ENCODE results near the gene SERPINB1. TPM values are rescaled to one million over a fixed set of nuclear protein-coding genes. Genes with fewer than 3 reads are reported as not detected.

SERPINB1 gene
- total and polyA plus RNA-seq, 10 of the 15 experiments (the other 5 are each of a cell fraction or from before 2014, with no cell fraction given): 0.45 to 2.4 (median 0.83) TPM

- peak; percentile 90 for TF ChIP-seq RELB (IDR thresholded peaks at IDR 0.05; ENCODE audit: low read depth)
- peak; percentile 90 for TF ChIP-seq MYB (IDR thresholded peaks at IDR 0.05; ENCODE audit: borderline replicate concordance, low read depth, low read length)
- TF ChIP-seq ZNF687 (IDR thresholded peaks at IDR 0.05): peak; percentile 93
- TF ChIP-seq BRCA1 (IDR thresholded peaks at IDR 0.05; ENCODE audit: low read depth, low read length): no peak
- no peak for TF ChIP-seq NRF1 (conservative IDR thresholded peaks at IDR 0.05; ENCODE audit: low read depth, low read length)
- TF ChIP-seq FOXM1 (IDR thresholded peaks at IDR 0.05; ENCODE audit: low read depth, low read length): peak; percentile 93
- peak; percentile 76; the same call in 1 of the 2 replicates for TF ChIP-seq PML (IDR thresholded peaks at IDR 0.05; ENCODE audit: low read length)
- TF ChIP-seq POU2F2 (IDR thresholded peaks at IDR 0.05; ENCODE audit: borderline replicate concordance, low read depth, low read length): peak; percentile 97
- no peak for TF ChIP-seq SMAD5 (IDR thresholded peaks at IDR 0.05; ENCODE audit: low read depth)
- peak; percentile 97 for TF ChIP-seq PAX5 (IDR thresholded peaks at IDR 0.05; ENCODE audit: borderline replicate concordance, low read depth, low read length)
- no peak for TF ChIP-seq NR2C2 (IDR thresholded peaks at IDR 0.05; ENCODE audit: borderline replicate concordance, control insufficient read depth, insufficient read length, low read depth)
- TF ChIP-seq BCL11A (IDR thresholded peaks at IDR 0.05; ENCODE audit: low read depth, low read length): peak; percentile 67
- TF ChIP-seq HDGF (IDR thresholded peaks at IDR 0.05): 0 out of 2 replicates have a peak, but pooled peaks have one; percentile 29
- TF ChIP-seq IRF4 (IDR thresholded peaks at IDR 0.05; ENCODE audit: low read depth, low read length): peak; percentile 88
- peak; percentile 55 for TF ChIP-seq E2F8 (IDR thresholded peaks at IDR 0.05; ENCODE audit: low read depth, partially characterized antibody)
- no peak for TF ChIP-seq SMAD1 (IDR thresholded peaks at IDR 0.05; ENCODE audit: low read depth, partially characterized antibody)
- 0 out of 2 replicates have a peak, but pooled peaks have one; percentile 30 for TF ChIP-seq RCOR1 (conservative IDR thresholded peaks at IDR 0.05; ENCODE audit: low read depth, low read length)
- TF ChIP-seq GABPA (IDR thresholded peaks at IDR 0.05; ENCODE audit: low read depth): peak; percentile 71
Observed at GRCh38 chr6:2862712-2863181, 21.1 kb upstream of the SERPINB1 start (continued).
